SH-SY5Y (cell line): ENCODE data around the gene KCNAB1.
A peak's percentile ranks its signal among the peaks of the same experiment; 100 is the strongest.

Source experiments
- GATA2 ChIP-seq: IDR thresholded peaks from 2 replicates; pipeline ENCODE4 v1.6.1; 2011; ENCODE audit warnings: mild to moderate bottlenecking, low read depth, low read length
- GATA3 ChIP-seq: IDR thresholded peaks from 2 replicates; pipeline ENCODE4 v1.6.1; 2011; ENCODE audit warnings: low read depth, mild to moderate bottlenecking, low read length, moderate library complexity

The KCNAB1 gene

GRCh38 chr3:156271995-156272719 is 151.8 kb downstream of the KCNAB1 start:
- TF ChIP-seq GATA3 (no peak), GATA2 (no peak)

DNA sequence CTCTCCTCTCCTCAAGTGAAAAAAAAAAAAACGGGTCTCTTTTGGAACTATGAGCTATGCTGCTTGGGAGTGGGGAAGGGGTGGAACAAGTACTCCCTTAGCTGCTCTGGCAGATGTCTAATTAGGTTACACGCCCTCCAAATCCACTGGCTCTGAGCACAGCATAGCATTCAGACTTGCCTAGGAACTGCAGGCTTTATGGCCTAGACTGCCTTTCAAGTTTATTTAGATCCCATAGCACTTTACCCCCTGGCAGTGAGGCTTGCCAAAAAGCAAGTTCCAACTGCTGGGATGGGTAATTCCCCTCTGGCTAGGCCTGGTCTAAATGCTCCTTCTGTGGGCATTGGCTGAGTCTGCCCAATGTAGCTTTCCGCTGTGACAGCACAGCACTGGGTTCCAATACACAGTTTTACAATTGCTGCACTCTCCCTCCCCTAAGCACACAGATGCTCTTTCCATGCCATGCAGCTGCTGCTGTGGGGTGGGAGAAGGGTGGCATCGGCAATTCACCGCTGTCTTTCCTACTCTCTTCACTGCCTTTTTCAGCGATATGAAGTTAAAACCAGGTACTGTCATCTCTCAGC is 152.8 kb downstream of the KCNAB1 start:
- TF ChIP-seq GATA3 = no peak
- no peak for TF ChIP-seq GATA2

GRCh38 chr3:156274791-156275190 is 154.4 kb downstream of the KCNAB1 start:
- TF ChIP-seq GATA2 (no peak), GATA3 (no peak)

DNA sequence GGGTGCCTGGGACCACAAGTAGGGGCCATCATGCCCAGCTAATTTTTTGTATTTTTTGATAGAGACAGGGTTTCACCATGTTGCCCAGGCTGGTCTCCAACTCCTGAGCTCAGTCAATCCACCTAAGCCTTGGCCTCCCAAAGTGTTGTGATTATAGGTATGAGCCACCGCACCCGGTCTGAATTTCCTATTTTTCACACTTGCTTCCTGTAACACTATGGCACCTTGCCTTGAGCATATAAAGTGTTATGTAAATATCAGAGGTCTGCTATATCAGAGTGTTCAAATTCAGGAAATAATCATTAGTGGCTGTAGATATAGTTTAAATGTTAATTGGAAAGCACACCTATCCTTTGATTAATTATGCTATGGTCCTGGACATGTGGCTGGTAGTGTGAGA is 165.2 kb downstream of the KCNAB1 start:
- TF ChIP-seq GATA2 = no peak
- TF ChIP-seq GATA3 = no peak

- no peak for TF ChIP-seq GATA2
- no peak for TF ChIP-seq GATA3
Measured at GRCh38 chr3:156290924-156291271, 170.5 kb downstream of the KCNAB1 start.

GRCh38 chr3:156291272-156292123 is 171.1 kb downstream of the KCNAB1 start:
- TF ChIP-seq GATA2 = peak; percentile 26; the same call in 1 of the 2 replicates
- no peak for TF ChIP-seq GATA3

- TF ChIP-seq GATA2 (no peak), GATA3 (no peak)
Measured at GRCh38 chr3:156293566-156293965, 173.2 kb downstream of the KCNAB1 start.

DNA sequence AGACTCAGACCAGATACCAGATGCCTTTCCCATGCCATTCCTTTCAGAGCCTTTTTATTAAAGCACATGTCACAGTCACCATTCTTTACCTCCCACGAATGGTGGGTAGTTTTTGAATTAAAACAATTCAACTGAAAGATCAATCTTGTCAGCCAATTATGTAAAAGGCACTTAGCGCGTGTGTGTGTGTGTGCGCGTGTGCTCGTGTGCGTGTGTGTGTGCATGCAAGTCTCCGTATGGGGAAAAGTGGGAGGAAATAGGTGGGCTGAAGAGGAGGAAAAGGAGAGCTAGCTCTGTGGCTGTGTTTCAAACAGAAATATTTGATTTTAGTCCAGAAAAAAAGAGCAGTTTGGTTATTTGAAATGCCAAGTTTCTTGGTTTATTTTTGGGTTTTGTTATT is 177.2 kb downstream of the KCNAB1 start:
- no peak for TF ChIP-seq GATA3
- no peak for TF ChIP-seq GATA2

DNA sequence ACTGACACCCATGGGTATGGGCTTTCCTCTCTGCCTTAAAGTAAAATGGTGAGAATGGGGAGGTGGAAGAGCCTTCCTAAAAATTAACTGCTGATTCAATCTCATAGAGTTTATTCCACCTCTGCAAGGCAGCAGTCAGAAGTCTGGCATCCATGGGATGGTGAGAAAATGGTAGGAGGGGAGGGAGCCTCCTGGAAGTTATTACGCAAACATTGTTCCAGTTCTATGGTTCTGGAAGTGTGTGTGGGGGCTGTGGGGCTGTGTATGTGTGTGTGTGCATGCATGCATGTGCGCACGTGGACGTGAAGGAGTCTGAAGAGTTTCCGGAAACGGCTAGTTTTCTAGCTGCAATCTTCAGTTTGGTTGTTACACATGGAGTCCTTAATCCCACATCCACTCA is 177.6 kb downstream of the KCNAB1 start:
- TF ChIP-seq GATA3 (no peak), GATA2 (no peak)

DNA sequence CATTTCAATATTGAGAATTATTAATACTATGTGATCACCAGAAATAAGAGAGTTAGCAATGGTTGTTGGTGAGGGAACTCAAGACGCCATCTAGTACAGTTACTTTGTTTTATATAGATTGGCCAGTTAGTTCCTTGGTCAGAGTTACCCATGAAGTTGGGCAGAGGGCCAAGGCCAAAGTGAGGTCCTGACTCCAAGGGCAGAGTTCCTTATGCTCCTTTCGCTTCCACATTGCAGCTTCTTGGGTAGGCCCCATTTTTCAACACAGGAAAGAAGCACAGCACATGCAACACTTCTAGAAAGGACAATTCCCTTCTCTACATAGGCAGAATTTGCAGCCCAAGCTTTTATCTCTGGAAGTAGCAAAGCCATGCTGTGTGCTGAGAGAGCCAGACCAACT is 178.6 kb downstream of the KCNAB1 start:
- TF ChIP-seq GATA3 = no peak
- TF ChIP-seq GATA2 = no peak

GRCh38 chr3:156299569-156299968 is 179.2 kb downstream of the KCNAB1 start:
- TF ChIP-seq GATA2 (no peak), GATA3 (no peak)

GRCh38 chr3:156300371-156300770 is 180.0 kb downstream of the KCNAB1 start:
- TF ChIP-seq GATA3 (no peak), GATA2 (no peak)

DNA sequence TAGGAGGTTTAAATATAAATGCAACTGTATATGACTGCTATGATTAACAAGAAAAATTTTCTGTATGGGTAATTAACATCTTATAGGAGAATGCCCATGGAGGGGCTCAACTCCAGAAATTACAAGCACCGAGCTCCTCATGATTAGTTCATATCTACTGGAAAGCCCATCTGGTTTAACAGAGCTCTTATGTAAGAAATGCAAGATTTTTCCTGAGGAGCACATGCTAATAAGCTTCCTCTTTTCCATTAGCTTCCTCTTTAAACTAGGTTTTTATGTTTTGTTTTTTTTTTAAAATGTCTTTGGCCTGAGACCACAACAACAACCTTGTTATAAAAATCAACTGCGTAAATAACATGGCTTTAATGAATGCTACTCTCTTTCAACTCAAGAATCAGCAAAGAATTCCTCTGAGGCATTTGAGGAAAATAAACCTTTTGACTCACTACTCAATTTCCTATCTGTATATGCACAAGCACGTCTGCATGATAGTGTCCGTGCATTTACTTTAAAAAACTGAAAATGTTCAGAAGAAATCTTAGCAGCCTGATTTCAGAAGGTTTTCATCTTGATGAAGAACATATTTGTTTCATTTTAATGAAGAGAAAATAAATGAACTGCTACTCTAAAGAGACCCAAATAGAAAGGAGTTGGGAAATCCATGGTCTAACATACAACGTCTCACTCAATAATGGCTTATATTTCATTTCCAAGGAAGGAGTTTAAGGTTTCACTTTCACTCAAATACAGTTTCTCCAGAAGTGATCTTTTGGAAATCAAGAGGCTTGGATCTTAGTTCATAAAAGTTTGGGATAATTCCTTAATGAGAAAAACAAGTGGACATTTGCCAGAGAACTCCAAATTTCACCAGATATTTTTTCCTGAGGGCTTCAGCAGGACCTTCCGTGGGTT is 180.8 kb downstream of the KCNAB1 start:
- TF ChIP-seq GATA2 = no peak
- TF ChIP-seq GATA3 = no peak

DNA sequence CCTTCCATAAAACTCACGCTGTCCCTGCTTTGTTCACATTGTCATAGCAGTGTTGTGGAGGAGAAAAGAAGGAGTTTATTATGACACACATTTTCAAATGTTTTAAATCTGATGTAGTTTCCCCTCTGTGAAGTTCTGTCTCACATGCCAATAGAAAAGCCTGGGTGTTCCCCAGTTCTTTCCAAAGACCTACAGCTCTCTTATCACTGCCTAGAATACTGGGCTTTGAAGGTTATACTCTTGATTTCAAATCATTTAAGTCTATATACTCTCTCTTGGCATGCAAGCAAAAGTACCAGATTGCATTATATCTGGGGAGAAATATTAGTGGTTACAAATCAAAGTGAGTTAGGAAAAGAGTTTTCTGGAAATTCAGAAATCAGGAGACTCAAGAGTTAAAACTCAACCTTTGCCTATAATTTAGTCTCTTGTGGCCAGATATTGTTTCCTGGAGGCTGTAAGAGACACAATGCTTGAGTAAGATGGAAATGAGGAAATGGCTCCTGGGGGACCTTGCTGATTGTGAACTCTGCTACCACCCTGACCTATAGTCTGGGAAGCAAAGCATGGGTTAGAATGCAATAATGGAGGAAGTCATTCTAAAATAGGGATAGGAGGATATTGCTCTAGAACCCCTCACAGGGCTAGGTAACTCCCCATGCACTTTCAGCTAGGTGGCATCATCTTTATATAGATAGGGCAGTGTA is 182.8 kb downstream of the KCNAB1 start:
- no peak for TF ChIP-seq GATA2
- TF ChIP-seq GATA3 = no peak
